PC-3 (cell line): ENCODE measurements around the gene BNIP5. TPM values are rescaled to one million over a fixed set of nuclear protein-coding genes. Genes with fewer than 3 reads are reported as not detected.

Experiments used
- ATAC-seq: fragments of 200-7000 bp; cut with Tn5 transposase; 2 replicates; pipeline ENCODE4 v1.9.1; 2020; ENCODE audit warnings: mild to moderate bottlenecking, moderate library complexity
- BruUV-seq: library from RNA; stranded (reverse); fragments of 400-500 nt; replicated peaks from 2 replicates; lab custom pipeline; 2021; lab: Mats Ljungman, UMichigan
- CTCF ChIA-PET: fragments of 300-600 bp; sonication (Branson Sonifier 250); formaldehyde crosslinking; loops from one replicate; lab custom pipeline; 2022; ENCODE audit warnings: antibody characterized with exemption; lab: Charles Lee
- POLR2A ChIA-PET: fragments of 300-600 bp; sonication (Branson Sonifier 250); formaldehyde crosslinking; loops from one replicate; lab custom pipeline; 2022; ENCODE audit warnings: antibody characterized with exemption; ENCODE audit not compliant: unreplicated experiment; lab: Charles Lee
- DNase-seq: peaks from one replicate; pipeline ENCODE4 v3.0.0-alpha.2; 2015
- H2AFZ ChIP-seq: fragments of 300-600 bp; sonication (generic); 2 replicates; pipeline ENCODE4 v1.6.0; 2016; ENCODE audit warnings: antibody characterized with exemption, low read length
- H3F3A ChIP-seq: fragments of 300-600 bp; sonication (generic); one replicate; pipeline ENCODE4 v1.6.0; 2017; ENCODE audit warnings: antibody characterized with exemption, low read length, control low read depth, mild to moderate bottlenecking; ENCODE audit not compliant: unreplicated experiment
- H3K27ac ChIP-seq: fragments of 300-600 bp; sonication (generic); 2 replicates; pipeline ENCODE4 v1.5.1; 2016; ENCODE audit warnings: mild to moderate bottlenecking, low read length
- H3K27me3 ChIP-seq: fragments of 300-600 bp; sonication (generic); 2 replicates; pipeline ENCODE4 v1.6.1; 2016; ENCODE audit warnings: low read length, mixed read lengths
- H3K36me3 ChIP-seq: fragments of 300-600 bp; sonication (generic); 2 replicates; pipeline ENCODE4 v1.6.1; 2016; ENCODE audit warnings: low read depth, mixed run types, low read length, mixed read lengths
- H3K4me1 ChIP-seq: fragments of 300-600 bp; sonication (generic); 2 replicates; pipeline ENCODE4 v1.5.1; 2016; ENCODE audit warnings: low read length; ENCODE audit not compliant: insufficient read depth
- H3K4me2 ChIP-seq: fragments of 300-600 bp; sonication (generic); 2 replicates; pipeline ENCODE4 v1.6.0; 2016; ENCODE audit warnings: low read length
- H3K4me3 ChIP-seq: fragments of 300-600 bp; sonication (generic); 2 replicates; pipeline ENCODE4 v1.5.1; 2016; ENCODE audit warnings: mild to moderate bottlenecking, low read length, mixed read lengths
- H3K79me2 ChIP-seq: fragments of 300-600 bp; sonication (generic); 2 replicates; pipeline ENCODE4 v1.6.1; 2017; ENCODE audit warnings: low read length, mixed read lengths
- H3K9ac ChIP-seq: fragments of 300-600 bp; sonication (generic); 2 replicates; pipeline ENCODE4 v1.6.0; 2016; ENCODE audit warnings: mild to moderate bottlenecking, low read length
- H3K9me2 ChIP-seq: fragments of 300-600 bp; sonication (generic); replicated peaks from 2 replicates; pipeline ENCODE4 v1.6.1; 2016; ENCODE audit warnings: mixed run types, low read length, mixed read lengths
- H3K9me3 ChIP-seq: fragments of 300-600 bp; sonication (generic); 2 replicates; pipeline ENCODE4 v1.6.1; 2016; ENCODE audit warnings: low read length, mixed read lengths
- H4K20me1 ChIP-seq: fragments of 300-600 bp; sonication (generic); 2 replicates; pipeline ENCODE4 v1.6.1; 2016; ENCODE audit warnings: low read length, mixed read lengths
- CTCF ChIP-seq: fragments of 300-600 bp; sonication (generic); conservative IDR thresholded peaks from 2 replicates; pipeline ENCODE4 v1.5.1; 2017; ENCODE audit warnings: antibody characterized with exemption, low read depth, mild to moderate bottlenecking, low read length
- EZH2 ChIP-seq: fragments of 300-600 bp; sonication (generic); IDR thresholded peaks from one replicate; pipeline ENCODE4 v1.6.1; 2017; ENCODE audit warnings: antibody characterized with exemption, mild to moderate bottlenecking, low read length; ENCODE audit not compliant: unreplicated experiment
- EZH2phosphoT487 ChIP-seq: fragments of 300-600 bp; sonication (generic); IDR thresholded peaks from 2 replicates; pipeline ENCODE4 v1.6.1; 2018; ENCODE audit warnings: mild to moderate bottlenecking, antibody characterized with exemption, low read length, borderline replicate concordance
- intact Hi-C: fragments of 100-400 bp; cut with micrococcal nuclease; formaldehyde crosslinking; loops from 2 replicates; pipeline ENCODE4 v1.9.0; 2023
- total RNA-seq: library from RNA; depleted of rRNA; stranded (reverse); fragments of >200 nt; gene quantifications from 2 replicates; pipeline ENCODE4 v1.2.3, GENCODE V29; 2014

The BNIP5 gene
- total RNA-seq, 1 experiment from 2014 or later: not detected

- Histone ChIP-seq H3K4me2 (no peak overlapping the region), H3K27ac (no peak overlapping the region), H4K20me1 (no peaks in the 10 kb centered on the region), H3K4me1 (peaks cover 11% of the 10 kb centered on the region; the same call in 1 of the 2 replicates), H3F3A (no peaks in the 10 kb centered on the region), H3K9me2 (no peaks in the 10 kb centered on the region), H3K4me3 (no peak overlapping the region), H3K9me3 (no peaks in the 10 kb centered on the region), H3K79me2 (no peaks in the 10 kb centered on the region), H3K9ac (no peak overlapping the region), H3K36me3 (no peaks in the 10 kb centered on the region), H3K27me3 (no peaks in the 10 kb centered on the region), H2AFZ (no peak overlapping the region)
- ChIA-PET CTCF (no interaction called here), POLR2A (no interaction called here)
- ATAC-seq: no peak
- intact Hi-C loops: no loop called here
- BruUV-seq: no TSS peak
- TF ChIP-seq EZH2phosphoT487 (no peak), CTCF (no peak), EZH2 (no peak)
- DNase-seq: no peak
These were observed 3.4 kb downstream of the BNIP5 start for GRCh38 chr6:36333171-36333895.

GRCh38 chr6:36331381-36331780 lies 5.3 kb downstream of the BNIP5 start:
- DNase-seq (no peak), ATAC-seq (no peak)
- Histone ChIP-seq H3K79me2 (no peaks in the 10 kb centered on the region), H3K27me3 (no peaks in the 10 kb centered on the region), H3F3A (no peaks in the 10 kb centered on the region), H3K36me3 (no peaks in the 10 kb centered on the region), H3K4me3 (no peak overlapping the region), H3K4me2 (no peak overlapping the region), H3K27ac (no peak overlapping the region), H2AFZ (no peak overlapping the region), H4K20me1 (no peaks in the 10 kb centered on the region), H3K4me1 (peaks cover 11% of the 10 kb centered on the region; the same call in 1 of the 2 replicates), H3K9ac (no peak overlapping the region), H3K9me2 (no peaks in the 10 kb centered on the region), H3K9me3 (no peaks in the 10 kb centered on the region)
- TF ChIP-seq EZH2: no peak
- no peak for TF ChIP-seq EZH2phosphoT487
- no peak for TF ChIP-seq CTCF
- POLR2A ChIA-PET: no interaction called here
- CTCF ChIA-PET: no interaction called here
- intact Hi-C loops: no loop called here
- no TSS peak for BruUV-seq

- Histone ChIP-seq H3K4me2 (no peak overlapping the region), H3K9me2 (no peaks in the 10 kb centered on the region), H3K27me3 (no peaks in the 10 kb centered on the region), H3K4me3 (no peak overlapping the region), H2AFZ (no peak overlapping the region), H3K9me3 (no peaks in the 10 kb centered on the region), H3K4me1 (peaks cover 8% of the 10 kb centered on the region; the same call in 1 of the 2 replicates), H3K27ac (no peak overlapping the region), H3K79me2 (no peaks in the 10 kb centered on the region), H4K20me1 (no peaks in the 10 kb centered on the region), H3K9ac (no peak overlapping the region), H3K36me3 (no peaks in the 10 kb centered on the region), H3F3A (no peaks in the 10 kb centered on the region)
- BruUV-seq: no TSS peak
- intact Hi-C loops: no loop called here
- TF ChIP-seq CTCF: no peak
- no peak for TF ChIP-seq EZH2
- no peak for TF ChIP-seq EZH2phosphoT487
- ATAC-seq (no peak), DNase-seq (no peak)
- ChIA-PET CTCF (no interaction called here), POLR2A (no interaction called here)
These were observed 6.3 kb downstream of the BNIP5 start for GRCh38 chr6:36330366-36330765.
